HG02938 (cell line): ENCODE measurements around the gene ANGPTL2.

Source experiments
- ATAC-seq: cut with Tn5 transposase; IDR thresholded peaks from one replicate; pipeline ENCODE4 v1.9.1; 2021; ENCODE audit warnings: mild to moderate bottlenecking, moderate library complexity; ENCODE audit not compliant: unreplicated experiment

Gene ANGPTL2

DNA sequence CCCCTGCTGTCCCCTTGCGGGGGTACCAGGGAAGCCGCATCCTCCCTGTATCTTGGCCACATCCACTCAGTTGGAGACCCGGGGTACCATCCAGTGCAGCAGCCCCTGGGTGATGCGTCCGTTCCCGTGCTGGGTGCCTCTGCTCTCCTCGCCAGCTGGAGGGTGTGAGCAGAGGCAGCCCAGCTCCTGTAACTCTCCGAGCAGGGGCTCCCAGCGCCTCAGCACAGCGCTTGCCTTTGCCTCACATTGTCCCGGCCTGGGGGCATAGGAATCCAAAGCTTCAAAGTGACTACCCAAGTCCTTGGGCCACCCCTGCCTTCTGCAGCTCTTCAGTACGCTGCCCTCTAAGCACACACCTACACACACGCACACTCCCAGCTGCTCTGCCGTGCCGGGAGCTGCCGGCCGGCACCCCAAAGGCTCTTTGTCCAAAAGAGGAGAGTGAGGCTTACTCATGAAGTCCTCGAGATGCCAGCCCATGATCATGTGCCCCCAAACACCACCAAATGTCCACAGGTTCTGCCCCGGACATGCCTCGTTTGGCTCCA is 733 bp downstream of the ANGPTL2 start:
- ATAC-seq, result no peak

DNA sequence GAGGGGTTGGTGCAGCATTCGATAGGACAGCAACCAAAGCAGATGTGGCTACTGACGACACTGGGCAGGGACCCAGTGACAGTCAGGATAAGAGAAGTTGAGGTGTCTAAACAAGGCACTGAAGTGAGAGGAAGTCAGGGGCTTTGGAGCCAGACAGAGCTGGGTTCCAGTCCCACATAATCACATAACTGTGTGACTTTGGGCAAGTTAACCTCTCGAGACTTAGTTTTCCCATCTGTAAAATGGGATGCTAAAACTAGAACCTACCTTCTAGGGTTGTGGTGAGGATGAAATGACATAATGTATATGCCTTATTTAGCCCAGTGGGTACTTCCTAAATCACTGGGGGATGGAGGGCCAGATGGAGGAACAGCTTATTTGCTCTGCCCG is 3.1 kb downstream of the ANGPTL2 start:
- no peak for ATAC-seq

DNA sequence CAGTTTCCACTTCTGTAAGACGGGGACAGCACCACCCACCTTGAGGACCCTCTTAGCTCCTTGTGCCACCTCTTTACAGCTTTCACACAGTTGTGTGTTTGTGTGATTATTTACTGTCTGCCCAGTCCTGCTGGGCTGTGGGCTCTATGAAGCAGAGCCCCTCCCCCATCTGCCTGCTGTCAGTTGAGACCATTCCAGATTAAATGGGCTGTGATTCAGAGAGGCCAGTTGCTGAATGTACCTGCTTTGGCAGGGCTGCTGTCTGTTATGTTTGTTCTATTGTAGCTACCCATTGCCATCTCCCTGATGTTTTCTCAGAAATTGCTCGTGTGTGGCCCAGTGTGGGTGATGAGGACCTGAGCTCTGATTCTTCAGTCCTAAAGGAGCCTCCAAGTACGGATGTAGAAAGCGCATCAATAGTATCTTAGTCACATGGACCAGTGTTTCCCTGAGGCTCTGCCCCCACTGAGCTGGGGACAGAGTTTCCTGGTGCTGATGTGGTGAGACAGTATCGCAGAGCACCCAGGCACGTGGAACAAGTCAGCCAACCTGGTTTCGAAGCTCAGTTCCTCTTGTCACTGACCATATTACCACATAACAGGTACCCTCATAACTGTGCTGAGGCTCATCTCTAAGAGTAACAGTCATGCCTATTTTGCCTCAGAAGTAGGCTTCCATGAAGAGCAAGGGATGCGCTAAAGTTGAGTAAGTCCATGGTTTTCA is 3.7 kb downstream of the ANGPTL2 start:
- peak; percentile 70 for ATAC-seq

DNA sequence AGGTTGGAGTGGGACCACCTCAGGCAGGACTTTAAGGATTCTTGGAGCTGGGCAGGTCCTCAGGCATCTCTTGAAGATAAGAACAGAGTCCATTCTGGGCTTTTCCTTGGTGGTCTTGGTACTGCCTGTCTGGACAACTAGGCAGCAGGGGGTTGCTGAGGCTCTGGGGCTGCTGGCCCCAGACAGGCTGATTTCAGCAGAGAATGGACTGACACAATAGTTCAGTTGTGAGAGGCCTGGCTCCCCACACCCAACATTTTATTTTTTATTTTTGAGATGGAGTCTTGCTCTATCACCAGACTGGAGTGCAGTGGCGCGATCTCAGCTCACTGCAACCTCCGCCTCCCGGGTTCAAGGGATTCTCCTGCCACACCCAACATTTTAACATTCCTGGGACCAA is 4.6 kb downstream of the ANGPTL2 start:
- no peak for ATAC-seq

GRCh38 chr9:127116957-127117356 is 5.5 kb downstream of the ANGPTL2 start:
- no peak for ATAC-seq

- no peak for ATAC-seq
Observed at GRCh38 chr9:127116088-127116726, 6.2 kb downstream of the ANGPTL2 start.

DNA sequence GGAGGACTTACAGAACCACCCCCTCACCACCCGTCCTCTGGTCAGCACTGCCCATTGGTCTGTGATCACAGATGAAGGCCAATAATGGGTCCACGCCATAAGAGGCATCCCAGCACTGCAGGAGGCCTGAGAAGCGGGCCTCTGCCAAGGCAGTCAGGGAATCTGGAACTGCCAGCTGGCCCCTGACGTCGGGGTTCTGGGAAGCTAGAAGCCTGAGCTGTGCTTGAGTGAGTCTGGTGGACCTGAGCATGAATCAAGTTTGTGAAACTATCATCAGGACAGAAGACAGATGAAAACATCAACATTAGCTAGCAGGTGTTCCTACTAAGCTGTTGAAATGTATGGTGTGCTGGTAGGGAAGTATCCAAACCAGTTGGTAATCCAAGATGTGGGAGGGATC is 7.8 kb downstream of the ANGPTL2 start:
- ATAC-seq, result no peak

GRCh38 chr9:127113191-127113972 is 9.1 kb downstream of the ANGPTL2 start:
- no peak for ATAC-seq

DNA sequence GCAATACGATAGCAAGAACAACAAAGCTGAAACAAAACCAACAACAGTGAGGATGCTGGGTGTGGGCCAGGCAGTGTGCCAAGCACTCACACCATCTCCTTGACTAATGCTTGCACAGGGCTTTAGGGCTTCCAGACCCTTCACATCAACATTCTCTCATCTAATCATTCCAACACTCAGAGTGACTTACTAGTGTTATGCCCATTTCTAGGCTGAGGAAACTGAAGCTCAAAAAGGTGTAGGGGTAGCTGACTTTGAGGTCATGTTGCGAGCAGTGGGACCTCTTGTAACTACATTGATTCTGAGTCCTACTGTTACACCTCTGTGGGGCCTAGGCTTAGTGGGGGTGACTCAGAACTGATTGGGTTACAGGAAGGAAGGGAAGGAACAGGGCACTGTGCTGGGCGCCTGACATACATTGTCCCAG is 9.7 kb downstream of the ANGPTL2 start:
- ATAC-seq, result no peak

GRCh38 chr9:127112056-127112455 is 10.4 kb downstream of the ANGPTL2 start:
- no peak for ATAC-seq

GRCh38 chr9:127109212-127109711 is 13.2 kb downstream of the ANGPTL2 start:
- no peak for ATAC-seq

DNA sequence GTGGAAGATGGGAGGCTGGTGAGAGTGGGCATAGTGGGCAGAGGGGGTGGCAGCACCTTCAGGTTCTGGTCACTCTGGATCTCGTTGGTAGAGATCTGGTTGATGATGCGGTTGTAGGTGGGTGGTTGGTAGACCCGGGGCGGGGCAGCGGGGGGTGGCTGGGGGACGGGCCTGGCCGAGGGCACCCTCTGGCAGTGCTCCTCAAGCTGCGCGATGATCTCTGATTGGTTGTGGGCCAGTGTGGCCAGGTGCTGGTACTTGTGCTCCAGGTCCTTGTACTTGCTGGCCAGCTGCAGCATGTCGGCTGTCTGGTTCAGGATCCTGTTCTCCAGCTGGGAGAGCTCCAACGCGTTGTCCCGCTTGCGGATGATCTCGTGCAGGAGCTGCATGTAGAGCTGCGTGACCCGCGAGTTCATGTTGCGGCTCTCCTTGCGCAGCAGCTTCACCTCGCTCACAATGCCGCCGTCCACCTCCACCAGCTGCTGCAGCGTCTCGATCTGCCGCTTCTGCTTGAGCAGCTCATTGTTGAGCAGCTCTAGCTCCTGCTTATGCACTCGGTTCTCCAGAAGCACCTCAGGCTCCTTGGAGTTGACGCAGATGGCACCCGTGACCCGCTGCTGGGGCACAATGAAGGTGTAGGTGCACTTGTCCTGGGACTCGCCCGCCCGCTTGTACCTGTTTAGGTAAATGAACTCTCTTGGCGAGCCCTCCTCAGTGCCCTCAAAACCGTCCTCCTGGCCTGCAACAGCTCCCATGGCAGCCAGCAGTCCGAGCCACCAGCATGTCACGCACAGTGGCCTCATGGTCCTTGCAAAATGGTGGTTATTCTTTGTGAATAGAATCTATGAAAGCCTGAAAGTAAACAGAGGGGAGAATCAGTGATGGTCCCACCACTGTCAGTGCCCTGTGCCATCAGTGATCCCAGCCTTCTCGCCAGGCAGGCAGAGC is 14.2 kb downstream of the ANGPTL2 start:
- no peak for ATAC-seq

- ATAC-seq, result no peak
Observed at GRCh38 chr9:127107171-127107928, 15.1 kb downstream of the ANGPTL2 start.

DNA sequence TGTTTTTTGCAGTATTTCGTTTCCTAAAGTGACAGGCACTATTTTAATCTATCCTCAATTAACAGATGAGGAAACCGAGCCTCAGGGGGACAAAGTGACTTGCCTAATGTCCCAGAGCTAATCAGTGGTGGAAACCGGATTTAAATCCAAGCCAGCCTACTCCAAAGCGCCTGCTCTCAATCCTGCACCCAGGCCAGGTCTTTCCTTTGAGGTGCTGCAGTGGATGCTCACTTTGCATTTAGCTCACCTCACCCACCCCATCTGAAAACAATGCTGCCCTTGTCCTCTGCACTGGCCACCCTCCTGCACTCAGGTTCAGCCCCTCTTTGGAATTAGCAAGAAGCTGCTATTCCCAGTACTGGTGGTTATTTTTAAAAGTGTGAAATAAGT is 16.0 kb downstream of the ANGPTL2 start:
- ATAC-seq, result no peak

DNA sequence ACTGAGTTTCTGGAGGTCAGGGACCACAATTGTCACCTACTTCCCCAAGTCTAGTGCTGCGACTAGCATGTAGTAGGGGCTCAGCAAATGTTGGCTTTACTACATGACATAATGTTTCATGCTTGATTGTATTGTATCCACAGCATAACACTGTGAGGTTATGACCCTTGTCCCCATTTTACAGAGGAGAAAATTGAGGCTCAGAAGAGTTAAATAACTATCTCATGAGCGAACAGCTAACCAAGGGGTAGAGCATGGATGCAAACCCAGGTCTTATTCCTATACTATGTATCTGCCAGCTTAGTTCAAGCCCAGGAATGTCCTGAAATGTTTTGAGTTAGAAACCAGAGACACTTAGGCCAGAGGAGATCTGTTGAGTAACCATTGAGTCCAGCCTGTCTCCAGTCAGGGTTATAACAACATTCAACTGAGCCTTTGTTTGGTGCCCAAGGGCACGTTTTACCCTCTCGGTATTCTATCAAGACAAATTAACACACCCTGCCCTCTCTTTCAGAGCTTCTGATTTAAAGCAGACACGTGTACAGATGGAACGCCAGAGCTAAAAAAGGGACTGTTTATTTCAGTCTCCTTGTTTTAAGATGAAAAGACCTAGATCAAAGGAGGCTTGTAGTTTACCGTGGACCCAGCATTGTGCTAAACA is 16.5 kb downstream of the ANGPTL2 start:
- ATAC-seq, result no peak

- ATAC-seq, result no peak
Observed at GRCh38 chr9:127104581-127105311, 17.7 kb downstream of the ANGPTL2 start.

GRCh38 chr9:127102788-127103187 is 19.6 kb downstream of the ANGPTL2 start:
- ATAC-seq, result no peak

DNA sequence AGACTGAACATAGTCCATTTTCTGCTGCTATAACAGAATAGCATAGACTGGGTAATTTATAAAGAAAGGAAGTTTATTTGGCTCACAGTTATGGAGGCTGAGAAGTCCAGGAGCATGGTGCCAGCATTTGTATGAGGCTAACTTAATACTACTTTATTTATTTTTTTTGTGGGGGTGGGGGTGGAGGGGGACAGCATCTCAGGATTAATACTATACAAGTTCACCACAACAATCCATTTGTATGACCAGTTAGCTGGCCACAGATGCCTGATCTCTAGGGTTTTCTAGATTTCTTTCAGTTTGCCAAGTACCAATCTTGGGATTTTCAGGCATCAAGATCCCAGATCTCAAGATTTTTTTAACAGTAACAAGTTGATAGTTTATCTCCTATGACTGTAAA is 20.3 kb downstream of the ANGPTL2 start:
- ATAC-seq, result no peak
